ENCODE data around the gene EPHB1. TPM values are rescaled to one million over a fixed set of nuclear protein-coding genes. Genes with fewer than 3 reads are reported as not detected.

Gene EPHB1
- total RNA-seq, 1 donor from 2014 or later = 8.1 TPM

GRCh38 chr3:134904241-134904771 is 109.2 kb downstream of the EPHB1 start:
- intact Hi-C loops (cut with micrococcal nuclease) = loop anchor here (2.0 kb wide), 1 partner anchor 102 kb away; no protein-coding TSS in a partner anchor

GRCh38 chr3:134904776-134905646 is 110.0 kb downstream of the EPHB1 start:
- intact Hi-C loops (cut with micrococcal nuclease) = loop anchor here (2.0 kb wide), 1 partner anchor 102 kb away; no protein-coding TSS in a partner anchor

GRCh38 chr3:134905647-134905935 is 110.5 kb downstream of the EPHB1 start:
- intact Hi-C loops (cut with micrococcal nuclease) = loop anchor here (2.0 kb wide), 1 partner anchor 103 kb away; no protein-coding TSS in a partner anchor

- intact Hi-C loops (cut with micrococcal nuclease) = no loop called here
Measured at GRCh38 chr3:134908271-134908670, 113.2 kb downstream of the EPHB1 start.

- intact Hi-C loops (cut with micrococcal nuclease) = no loop called here
Measured at GRCh38 chr3:134910026-134910425, 115.0 kb downstream of the EPHB1 start.

- intact Hi-C loops (cut with micrococcal nuclease) = no loop called here
Measured at GRCh38 chr3:134911586-134912548, 116.8 kb downstream of the EPHB1 start.

GRCh38 chr3:134916276-134916961 is 121.4 kb downstream of the EPHB1 start:
- intact Hi-C loops (cut with micrococcal nuclease) = no loop called here

- intact Hi-C loops (cut with micrococcal nuclease) = no loop called here
Measured at GRCh38 chr3:134917631-134918030, 122.6 kb downstream of the EPHB1 start.

GRCh38 chr3:134918441-134918840 is 123.4 kb downstream of the EPHB1 start:
- intact Hi-C loops (cut with micrococcal nuclease) = no loop called here

- intact Hi-C loops (cut with micrococcal nuclease) = no loop called here
Measured at GRCh38 chr3:134922101-134922500, 127.0 kb downstream of the EPHB1 start.

GRCh38 chr3:134922866-134923265 is 127.8 kb downstream of the EPHB1 start:
- intact Hi-C loops (cut with micrococcal nuclease) = no loop called here

GRCh38 chr3:134923286-134923685 is 128.2 kb downstream of the EPHB1 start:
- intact Hi-C loops (cut with micrococcal nuclease) = no loop called here

GRCh38 chr3:134927599-134927998 is 132.5 kb downstream of the EPHB1 start:
- intact Hi-C loops (cut with micrococcal nuclease) = no loop called here

GRCh38 chr3:134928392-134928791 is 133.3 kb downstream of the EPHB1 start:
- intact Hi-C loops (cut with micrococcal nuclease) = no loop called here

- intact Hi-C loops (cut with micrococcal nuclease) = no loop called here
Measured at GRCh38 chr3:134928819-134929218, 133.8 kb downstream of the EPHB1 start.

GRCh38 chr3:134929976-134930375 is 134.9 kb downstream of the EPHB1 start:
- intact Hi-C loops (cut with micrococcal nuclease) = no loop called here

- intact Hi-C loops (cut with micrococcal nuclease) = no loop called here
Measured at GRCh38 chr3:134931045-134931785, 136.2 kb downstream of the EPHB1 start.

- intact Hi-C loops (cut with micrococcal nuclease) = no loop called here
Measured at GRCh38 chr3:134932035-134932434, 137.0 kb downstream of the EPHB1 start.

GRCh38 chr3:134933997-134934396 is 138.9 kb downstream of the EPHB1 start:
- intact Hi-C loops (cut with micrococcal nuclease) = no loop called here

- intact Hi-C loops (cut with micrococcal nuclease) = no loop called here
Measured at GRCh38 chr3:134934933-134935332, 139.9 kb downstream of the EPHB1 start.

Measured in T-helper 1 cell treated with Interleukin-12 subunit alpha and Interleukin-12 subunit beta and Interleukin-4 antibody, amounts not matched to agents 30 ng/mL and 1 ng/mL, for 36 hours (primary cell).